Measurements from ENCODE around the gene CCL1. TPM values are rescaled to one million over a fixed set of nuclear protein-coding genes. Genes with fewer than 3 reads are reported as not detected.

Gene CCL1
- total and polyA plus RNA-seq, 9 of the 15 experiments (the other 6 are each of a cell fraction or from before 2014, with no cell fraction given), result 0.45 TPM; not detected in 8

DNA sequence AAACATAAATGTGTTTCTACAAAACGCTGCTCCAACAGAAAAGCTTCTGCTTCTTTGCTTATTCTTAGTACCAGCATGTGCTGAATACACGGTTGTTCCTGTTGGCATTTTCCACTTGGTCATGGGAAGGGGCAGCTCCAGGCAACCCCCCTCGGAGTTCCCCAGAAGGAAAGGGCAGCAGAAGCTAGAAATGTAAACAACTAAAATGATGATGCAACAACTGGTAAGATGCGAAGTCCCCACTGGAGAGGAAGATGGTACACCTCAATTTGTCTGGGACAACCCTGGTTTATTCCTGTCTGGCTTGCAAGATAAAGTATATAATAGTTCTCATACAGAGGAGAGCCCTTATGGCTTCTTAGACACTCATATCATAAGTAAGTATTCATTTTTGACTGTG is 16.0 kb downstream of the CCL1 start (continued):
- 0 out of 4 replicates have a peak, but pooled peaks of 1 of the 2 experiments have one; percentile 13 for TF ChIP-seq RAD21 (CRISPR knock-in tag; conservative IDR thresholded peaks at IDR 0.05 in 1 of 2, IDR thresholded peaks at IDR 0.05 in 1 of 2)
- TF ChIP-seq, protein P1, sequence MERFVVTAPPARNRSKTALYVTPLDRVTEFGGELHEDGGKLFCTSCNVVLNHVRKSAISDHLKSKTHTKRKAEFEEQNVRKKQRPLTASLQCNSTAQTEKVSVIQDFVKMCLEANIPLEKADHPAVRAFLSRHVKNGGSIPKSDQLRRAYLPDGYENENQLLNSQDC (CRISPR knock-in tag; IDR thresholded peaks at IDR 0.05), result no peak
- no peak; a peak in 1 of 4 replicates for TF ChIP-seq MAZ (CRISPR knock-in tag; conservative IDR thresholded peaks at IDR 0.05 in 1 of 2, IDR thresholded peaks at IDR 0.05 in 1 of 2)
- TF ChIP-seq TARDBP (IDR thresholded peaks at IDR 0.05), result no peak
- no peak for TF ChIP-seq CBX5 (IDR thresholded peaks at IDR 0.05; ENCODE audit: borderline replicate concordance, low read depth)
- no peak for TF ChIP-seq ZFX (CRISPR knock-in tag; IDR thresholded peaks at IDR 0.05)
- no peak for TF ChIP-seq HNRNPL (IDR thresholded peaks at IDR 0.05; ENCODE audit: low read depth, low read length)
- no peak for TF ChIP-seq XRCC3 (IDR thresholded peaks at IDR 0.05)
- no peak for TF ChIP-seq NR2C2 (CRISPR knock-in tag; IDR thresholded peaks at IDR 0.05)
- peak; percentile 18; the same call in 1 of the 2 replicates for TF ChIP-seq NR2C2 (tag; IDR thresholded peaks at IDR 0.05)
- no peak for TF ChIP-seq ZNF586 (CRISPR knock-in tag; conservative IDR thresholded peaks at IDR 0.05)
- no peak for TF ChIP-seq ZNF696 (CRISPR knock-in tag; conservative IDR thresholded peaks at IDR 0.05)
- TF ChIP-seq PRDM10 (IDR thresholded peaks at IDR 0.05; ENCODE audit: partially characterized antibody), result peak; percentile 26
- TF ChIP-seq ARID1B (IDR thresholded peaks at IDR 0.05), result peak; percentile 52; the same call in 1 of the 2 replicates
- no peak for TF ChIP-seq RBM25 (IDR thresholded peaks at IDR 0.05; ENCODE audit: low read depth, low read length, severe bottlenecking)
- TF ChIP-seq HNRNPK (IDR thresholded peaks at IDR 0.05; ENCODE audit: low read depth, low read length, poor library complexity, severe bottlenecking), result no peak
- no peak for TF ChIP-seq ASH1L (IDR thresholded peaks at IDR 0.05; ENCODE audit: borderline replicate concordance, low read depth, partially characterized antibody)
- TF ChIP-seq ZNF133 (CRISPR knock-in tag; IDR thresholded peaks at IDR 0.05), result no peak
- no peak for TF ChIP-seq THAP12 (CRISPR knock-in tag; IDR thresholded peaks at IDR 0.05)
- TF ChIP-seq KDM4B (IDR thresholded peaks at IDR 0.05; ENCODE audit: borderline replicate concordance in 2 of 2, low read depth in 1 of 2), result no peak
- no peak for TF ChIP-seq EHMT2 (IDR thresholded peaks at IDR 0.05)
- TF ChIP-seq VEZF1 (CRISPR knock-in tag; IDR thresholded peaks at IDR 0.05), result peak; percentile 55; the same call in 1 of the 2 replicates

All from K562 (cell line).